HL-60 (cell line): ENCODE measurements around the gene INPP5J.

Source experiments
- DNase-seq, 2 experiments: peaks; one replicate each; pipeline ENCODE4 v3.0.0-alpha.2; 2010 to 2020; ENCODE audit warnings: low read depth in 1 of 2, low spot score in 1 of 2
- H3K27ac ChIP-seq: fragments of 250-450 bp; sonication (Bioruptor Pico); replicated peaks from 2 replicates; pipeline ENCODE4 v1.5.1; 2020; ENCODE audit warnings: mild to moderate bottlenecking, moderate library complexity
- H3K27me3 ChIP-seq: fragments of 250-450 bp; sonication (Bioruptor Pico); 2 replicates; pipeline ENCODE4 v1.5.1; 2021; ENCODE audit warnings: mild to moderate bottlenecking, moderate library complexity; ENCODE audit not compliant: insufficient read depth, poor library complexity, severe bottlenecking
- H3K4me3 ChIP-seq: replicated peaks from 2 replicates; pipeline ENCODE4 v1.5.1; 2011; ENCODE audit warnings: mild to moderate bottlenecking, control low read depth, low read length; ENCODE audit not compliant: insufficient read depth
- GABPA ChIP-seq: IDR thresholded peaks from 2 replicates; pipeline ENCODE4 v1.6.1; 2012; ENCODE audit warnings: low read depth
- POLR2AphosphoS5 ChIP-seq: IDR thresholded peaks from 2 replicates; pipeline ENCODE4 v1.6.1; 2012; ENCODE audit warnings: low read depth
- SPI1 ChIP-seq: IDR thresholded peaks from 2 replicates; pipeline ENCODE4 v1.6.1; 2012; ENCODE audit warnings: low read depth, mild to moderate bottlenecking, borderline replicate concordance
- TF ChIP-seq, protein P1 (sequence below): IDR thresholded peaks from 2 replicates; pipeline ENCODE4 v1.6.1; 2012; ENCODE audit warnings: low read depth; ENCODE audit not compliant: insufficient replicate concordance
- TF ChIP-seq, protein P2 (sequence below): IDR thresholded peaks from one replicate; pipeline ENCODE4 v1.5.1; 2011; ENCODE audit warnings: low read length, control low read depth, inconsistent platforms; ENCODE audit not compliant: insufficient read depth

The INPP5J gene

DNA sequence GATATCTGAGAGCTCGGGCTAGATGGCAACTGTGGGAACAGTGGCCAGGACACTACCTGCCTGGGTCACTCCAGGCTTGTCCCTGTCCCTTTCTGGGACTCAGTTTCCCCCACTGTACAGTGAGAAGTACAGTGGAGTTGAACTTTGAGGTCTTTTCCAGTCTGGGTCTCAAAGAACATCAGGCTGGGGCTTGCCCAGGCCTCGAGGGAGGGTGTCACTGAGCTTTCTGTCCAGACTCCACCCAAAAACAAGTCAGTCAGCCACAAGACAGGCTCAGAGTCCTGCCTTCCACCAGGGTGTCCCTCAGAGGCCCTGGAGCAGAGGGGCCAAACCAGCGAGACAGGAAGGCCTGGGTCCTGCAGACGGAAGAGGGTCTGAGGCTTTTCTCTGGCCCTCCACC, 19.5 kb downstream of the INPP5J start:
- no peak overlapping the region for H3K27ac ChIP-seq
- TF ChIP-seq, protein P1, sequence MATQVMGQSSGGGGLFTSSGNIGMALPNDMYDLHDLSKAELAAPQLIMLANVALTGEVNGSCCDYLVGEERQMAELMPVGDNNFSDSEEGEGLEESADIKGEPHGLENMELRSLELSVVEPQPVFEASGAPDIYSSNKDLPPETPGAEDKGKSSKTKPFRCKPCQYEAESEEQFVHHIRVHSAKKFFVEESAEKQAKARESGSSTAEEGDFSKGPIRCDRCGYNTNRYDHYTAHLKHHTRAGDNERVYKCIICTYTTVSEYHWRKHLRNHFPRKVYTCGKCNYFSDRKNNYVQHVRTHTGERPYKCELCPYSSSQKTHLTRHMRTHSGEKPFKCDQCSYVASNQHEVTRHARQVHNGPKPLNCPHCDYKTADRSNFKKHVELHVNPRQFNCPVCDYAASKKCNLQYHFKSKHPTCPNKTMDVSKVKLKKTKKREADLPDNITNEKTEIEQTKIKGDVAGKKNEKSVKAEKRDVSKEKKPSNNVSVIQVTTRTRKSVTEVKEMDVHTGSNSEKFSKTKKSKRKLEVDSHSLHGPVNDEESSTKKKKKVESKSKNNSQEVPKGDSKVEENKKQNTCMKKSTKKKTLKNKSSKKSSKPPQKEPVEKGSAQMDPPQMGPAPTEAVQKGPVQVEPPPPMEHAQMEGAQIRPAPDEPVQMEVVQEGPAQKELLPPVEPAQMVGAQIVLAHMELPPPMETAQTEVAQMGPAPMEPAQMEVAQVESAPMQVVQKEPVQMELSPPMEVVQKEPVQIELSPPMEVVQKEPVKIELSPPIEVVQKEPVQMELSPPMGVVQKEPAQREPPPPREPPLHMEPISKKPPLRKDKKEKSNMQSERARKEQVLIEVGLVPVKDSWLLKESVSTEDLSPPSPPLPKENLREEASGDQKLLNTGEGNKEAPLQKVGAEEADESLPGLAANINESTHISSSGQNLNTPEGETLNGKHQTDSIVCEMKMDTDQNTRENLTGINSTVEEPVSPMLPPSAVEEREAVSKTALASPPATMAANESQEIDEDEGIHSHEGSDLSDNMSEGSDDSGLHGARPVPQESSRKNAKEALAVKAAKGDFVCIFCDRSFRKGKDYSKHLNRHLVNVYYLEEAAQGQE = no peak
- no peak for TF ChIP-seq GABPA
- no peak for TF ChIP-seq POLR2AphosphoS5
- no peak overlapping the region for H3K4me3 ChIP-seq

DNA sequence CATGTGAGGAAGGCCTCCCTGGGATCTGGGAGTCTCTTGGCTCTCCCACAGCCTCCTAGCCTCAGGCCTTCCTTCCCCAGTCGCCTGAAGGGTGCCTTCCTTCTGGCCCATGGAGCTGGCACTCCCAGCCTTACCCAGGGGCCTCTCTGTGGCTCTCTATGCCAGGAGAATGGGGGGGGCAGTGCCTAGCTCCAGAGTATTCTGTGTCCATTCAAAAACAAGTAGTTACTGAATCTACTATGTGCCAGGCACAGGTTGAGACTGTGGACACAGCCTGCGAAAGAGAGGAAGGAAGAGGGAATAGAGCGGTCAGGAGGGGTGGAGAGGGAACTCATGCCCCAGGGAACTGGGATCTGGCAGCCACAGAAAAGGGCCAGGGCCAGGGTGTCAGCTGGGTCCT, 20.3 kb downstream of the INPP5J start:
- Histone ChIP-seq H3K27me3 (no peaks in the 10 kb centered on the region), H3K4me3 (no peak overlapping the region), H3K27ac (no peak overlapping the region)
- DNase-seq = no peak
- no peak for TF ChIP-seq POLR2AphosphoS5
- no peak for TF ChIP-seq SPI1
- TF ChIP-seq, protein P2, sequence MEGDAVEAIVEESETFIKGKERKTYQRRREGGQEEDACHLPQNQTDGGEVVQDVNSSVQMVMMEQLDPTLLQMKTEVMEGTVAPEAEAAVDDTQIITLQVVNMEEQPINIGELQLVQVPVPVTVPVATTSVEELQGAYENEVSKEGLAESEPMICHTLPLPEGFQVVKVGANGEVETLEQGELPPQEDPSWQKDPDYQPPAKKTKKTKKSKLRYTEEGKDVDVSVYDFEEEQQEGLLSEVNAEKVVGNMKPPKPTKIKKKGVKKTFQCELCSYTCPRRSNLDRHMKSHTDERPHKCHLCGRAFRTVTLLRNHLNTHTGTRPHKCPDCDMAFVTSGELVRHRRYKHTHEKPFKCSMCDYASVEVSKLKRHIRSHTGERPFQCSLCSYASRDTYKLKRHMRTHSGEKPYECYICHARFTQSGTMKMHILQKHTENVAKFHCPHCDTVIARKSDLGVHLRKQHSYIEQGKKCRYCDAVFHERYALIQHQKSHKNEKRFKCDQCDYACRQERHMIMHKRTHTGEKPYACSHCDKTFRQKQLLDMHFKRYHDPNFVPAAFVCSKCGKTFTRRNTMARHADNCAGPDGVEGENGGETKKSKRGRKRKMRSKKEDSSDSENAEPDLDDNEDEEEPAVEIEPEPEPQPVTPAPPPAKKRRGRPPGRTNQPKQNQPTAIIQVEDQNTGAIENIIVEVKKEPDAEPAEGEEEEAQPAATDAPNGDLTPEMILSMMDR = no peak
- TF ChIP-seq GABPA = no peak
- TF ChIP-seq, protein P1 = no peak

More for the DNA sequence above, 19.5 kb downstream of the INPP5J start:
- H3K27me3 ChIP-seq = no peaks in the 10 kb centered on the region
- DNase-seq = no peak

DNA sequence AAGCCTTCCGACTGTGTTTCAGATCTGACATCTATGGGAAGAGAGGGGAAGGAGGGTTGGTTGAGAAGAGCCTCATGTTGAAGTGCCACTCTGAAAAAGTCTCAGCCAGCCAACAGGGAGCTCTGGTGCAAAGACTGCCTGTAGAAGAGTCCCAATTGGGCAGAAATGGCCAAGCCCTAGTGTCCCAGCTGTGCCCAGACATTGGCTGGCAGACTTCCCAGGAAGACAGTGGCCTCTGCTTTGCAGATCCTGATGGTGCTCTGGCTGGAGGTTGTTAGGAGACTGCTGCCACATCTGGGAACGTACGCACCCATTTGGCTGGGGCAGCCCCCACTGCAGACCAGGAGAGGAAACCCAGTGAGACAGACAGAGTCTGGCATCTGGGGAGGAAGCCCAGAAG, 20.8 kb downstream of the INPP5J start:
- TF ChIP-seq GABPA (no peak), POLR2AphosphoS5 (no peak), SPI1 (no peak)
- TF ChIP-seq, protein P1 = no peak
- TF ChIP-seq, protein P2 = no peak
- no peak overlapping the region for H3K27ac ChIP-seq

DNA sequence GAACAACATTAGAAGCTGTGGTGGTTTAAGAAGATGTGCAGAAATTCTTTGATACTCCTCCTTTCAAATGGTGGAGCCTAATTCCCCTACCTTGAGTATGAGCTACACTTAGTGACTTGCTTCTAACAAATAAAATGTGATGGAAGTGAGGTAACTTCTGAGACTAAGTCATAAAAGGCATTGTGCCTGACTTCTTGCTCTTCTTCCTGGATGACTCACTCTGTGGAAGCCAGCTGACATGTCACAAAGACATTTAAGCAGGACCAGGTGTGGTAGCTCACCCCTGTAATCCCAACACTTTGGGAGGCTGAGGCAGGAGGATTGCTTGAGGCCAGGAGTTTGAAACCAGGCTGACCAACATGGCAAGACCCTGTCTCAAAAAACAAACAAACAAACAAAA, 21.5 kb downstream of the INPP5J start:
- H3K27ac ChIP-seq = no peak overlapping the region

More for the DNA sequence above, 20.8 kb downstream of the INPP5J start:
- no peaks in the 10 kb centered on the region for H3K27me3 ChIP-seq
- no peak for DNase-seq
- no peak overlapping the region for H3K4me3 ChIP-seq

More for the DNA sequence above, 21.5 kb downstream of the INPP5J start:
- H3K27me3 ChIP-seq = no peaks in the 10 kb centered on the region
- TF ChIP-seq, protein P1 = no peak
- TF ChIP-seq GABPA = no peak
- TF ChIP-seq SPI1 = no peak
- no peak for TF ChIP-seq POLR2AphosphoS5
- TF ChIP-seq, protein P2 = no peak
- no peak for DNase-seq
- H3K4me3 ChIP-seq = no peak overlapping the region
